ENCODE data around the gene IFT74.
"Not testable (repeated sequence)": the region's sequence is repeated elsewhere in the genome, so short reads cannot be mapped to it uniquely, and the experiment has no call there.

The IFT74 gene

DNA sequence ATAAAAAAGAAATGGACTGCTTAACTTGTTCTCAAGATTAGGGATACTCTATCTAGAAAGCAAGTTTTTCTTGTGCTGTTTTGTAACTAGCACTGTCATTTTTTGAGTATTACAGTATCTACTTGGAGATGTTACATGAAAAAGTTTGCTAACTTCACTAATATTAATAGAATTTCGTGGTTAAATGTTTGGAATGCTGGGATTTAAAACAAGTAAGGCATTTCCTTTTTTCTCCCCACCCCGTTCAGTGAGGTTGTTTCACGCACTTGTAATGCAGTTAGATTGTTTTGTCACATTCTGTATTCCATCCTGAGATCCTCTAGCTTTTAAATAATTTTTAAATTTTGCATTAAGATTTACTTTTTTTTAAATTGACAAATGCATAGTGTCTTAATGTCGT is 132.8 kb downstream of the IFT74 start:
- DNase-seq (ENCODE audit: low read depth): peak; percentile 85
- TF ChIP-seq CTCF (conservative IDR thresholded peaks at IDR 0.05; ENCODE audit: low read length): no peak
- H3K4me3 ChIP-seq (ENCODE audit: low read length): no peak overlapping the region

GRCh38 chr9:27089706-27090105 is 133.5 kb downstream of the IFT74 start:
- H3K4me3 ChIP-seq (ENCODE audit: low read length): no peak overlapping the region
- DNase-seq (ENCODE audit: low read depth): no peak
- TF ChIP-seq CTCF (conservative IDR thresholded peaks at IDR 0.05; ENCODE audit: low read length): no peak

DNA sequence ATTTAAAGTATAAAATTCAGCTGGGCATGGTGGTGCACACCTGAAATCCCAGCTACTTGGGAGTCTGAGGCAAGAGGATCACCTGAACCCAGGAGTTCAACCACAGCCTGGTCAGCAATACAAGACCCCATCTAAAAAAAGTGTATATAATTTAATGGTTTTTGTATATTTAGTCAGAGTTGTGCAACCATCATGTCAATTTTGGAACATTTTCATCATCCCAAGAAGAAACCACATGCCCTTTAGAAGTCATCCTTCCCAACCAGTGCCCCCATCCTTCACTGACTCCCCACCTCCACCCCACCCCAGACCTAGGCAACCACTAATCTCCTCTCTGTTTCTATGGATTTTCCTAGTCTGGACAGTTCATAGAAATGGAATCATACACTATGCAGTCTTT is 134.0 kb downstream of the IFT74 start:
- no peak for TF ChIP-seq CTCF (conservative IDR thresholded peaks at IDR 0.05; ENCODE audit: low read length)

GRCh38 chr9:27090711-27091110 is 134.5 kb downstream of the IFT74 start:
- no peak for DNase-seq (ENCODE audit: low read depth)
- TF ChIP-seq CTCF (conservative IDR thresholded peaks at IDR 0.05; ENCODE audit: low read length): no peak
- no peak overlapping the region for H3K4me3 ChIP-seq (ENCODE audit: low read length)

More for the DNA sequence above, 134.0 kb downstream of the IFT74 start:
- peak; percentile 22 for DNase-seq (ENCODE audit: low read depth)
- H3K4me3 ChIP-seq (ENCODE audit: low read length): no peak overlapping the region

DNA sequence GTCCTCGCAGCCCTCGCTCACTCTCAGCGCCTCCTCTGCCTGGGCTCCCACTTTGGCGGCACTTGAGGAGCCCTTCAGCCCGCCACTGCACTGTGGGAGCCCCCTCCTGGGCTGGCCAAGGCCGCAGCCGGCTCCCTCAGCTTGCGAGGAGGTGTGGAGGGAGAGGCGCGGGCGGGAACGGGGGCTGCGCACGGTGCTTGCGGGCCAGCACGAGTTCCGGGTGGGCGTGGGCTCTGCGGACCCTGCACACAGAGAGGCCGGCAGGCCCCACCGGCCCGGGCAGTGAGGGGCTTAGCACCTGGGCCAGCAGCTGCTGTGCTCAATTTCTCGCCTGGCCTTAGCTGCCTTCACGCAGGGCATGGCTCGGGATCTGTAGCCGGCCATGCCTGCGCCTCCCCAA is 136.3 kb downstream of the IFT74 start:
- DNase-seq (ENCODE audit: low read depth); H3K4me3 ChIP-seq (ENCODE audit: low read length): not testable (repeated sequence)

DNA sequence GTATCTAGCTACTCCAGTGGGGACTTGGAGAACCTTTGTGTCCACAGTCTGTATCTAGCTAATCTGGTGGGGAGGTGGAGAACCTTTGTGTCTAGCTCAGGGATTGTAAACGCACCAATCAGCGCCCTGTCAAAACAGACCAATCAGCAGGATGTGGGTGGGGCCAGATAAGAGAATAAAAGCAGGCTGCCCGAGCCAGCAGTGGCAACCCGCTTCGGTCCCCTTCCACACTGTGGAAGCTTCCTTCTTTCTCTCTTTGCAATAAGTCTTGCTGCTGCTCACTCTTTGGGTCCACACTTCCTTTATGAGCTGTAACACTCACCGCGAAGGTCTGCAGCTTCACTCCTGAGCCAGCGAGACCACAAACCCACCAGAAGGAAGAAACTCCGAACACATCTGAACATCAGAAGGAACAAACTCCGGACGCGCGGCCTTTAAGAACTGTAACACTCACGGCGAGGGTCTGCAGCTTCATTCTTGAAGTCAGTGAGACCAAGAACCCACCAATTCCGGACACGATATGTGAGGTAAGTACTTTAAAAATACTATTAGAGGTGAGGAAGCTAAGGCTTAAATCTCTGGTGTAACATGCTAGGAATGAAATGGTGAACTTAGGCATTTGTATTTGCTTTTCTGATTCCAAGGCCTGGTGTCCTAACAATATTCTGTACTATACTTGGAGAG is 137.3 kb downstream of the IFT74 start:
- DNase-seq (ENCODE audit: low read depth): not testable (repeated sequence)

GRCh38 chr9:27094640-27095298 is 138.6 kb downstream of the IFT74 start:
- peak; percentile 78 for DNase-seq (ENCODE audit: low read depth)
- H3K4me3 ChIP-seq (ENCODE audit: low read length): no peak overlapping the region
- no peak for TF ChIP-seq CTCF (conservative IDR thresholded peaks at IDR 0.05; ENCODE audit: low read length)

More for the DNA sequence above, 137.3 kb downstream of the IFT74 start:
- not testable (repeated sequence) for H3K4me3 ChIP-seq (ENCODE audit: low read length)

- no peak overlapping the region for H3K4me3 ChIP-seq (ENCODE audit: low read length)
- DNase-seq (ENCODE audit: low read depth): no peak
- TF ChIP-seq CTCF (conservative IDR thresholded peaks at IDR 0.05; ENCODE audit: low read length): no peak
Observed at GRCh38 chr9:27107241-27107640, 151.0 kb downstream of the IFT74 start.

Data from AG10803 (cell line).